T-helper 1 cell treated with Interleukin-12 subunit alpha and Interleukin-12 subunit beta and Interleukin-4 antibody, amounts not matched to agents 30 μg/mL and 1 μg/mL, for 36 hours (primary cell): ENCODE measurements around the gene CEACAM6.
"Not testable (repeated sequence)": the region's sequence is repeated elsewhere in the genome, so short reads cannot be mapped to it uniquely, and the experiment has no call there.

Source experiments
- H3K27ac Mint-ChIP-seq: one replicate; pipeline ENCODE4 v1.8.0; 2021; ENCODE audit warnings: mild to moderate bottlenecking, mixed read lengths
- H3K27me3 Mint-ChIP-seq: one replicate; pipeline ENCODE4 v1.8.0; 2021; ENCODE audit warnings: low read depth, mixed read lengths
- H3K36me3 Mint-ChIP-seq: one replicate; pipeline ENCODE4 v1.8.0; 2021; ENCODE audit warnings: low read depth, mixed read lengths
- H3K4me1 Mint-ChIP-seq: one replicate; pipeline ENCODE4 v1.8.0; 2021; ENCODE audit warnings: low read depth, mixed read lengths
- H3K4me3 Mint-ChIP-seq: one replicate; pipeline ENCODE4 v1.8.0; 2021; ENCODE audit warnings: mild to moderate bottlenecking, moderate library complexity, mixed read lengths
- H3K9me3 Mint-ChIP-seq: one replicate; pipeline ENCODE4 v1.8.0; 2021; ENCODE audit warnings: mixed read lengths

The CEACAM6 gene

GRCh38 chr19:41735071-41735600 lies 20.2 kb upstream of the CEACAM6 start:
- H3K36me3 Mint-ChIP-seq, result no peaks in the 10 kb centered on the region
- H3K27ac Mint-ChIP-seq, result no peak overlapping the region
- H3K4me3 Mint-ChIP-seq, result no peak overlapping the region
- no peaks in the 10 kb centered on the region for H3K9me3 Mint-ChIP-seq
- H3K27me3 Mint-ChIP-seq, result peaks cover 57% of the 10 kb centered on the region
- peaks cover under 1% of the 10 kb centered on the region for H3K4me1 Mint-ChIP-seq

GRCh38 chr19:41739361-41739760 lies 16.0 kb upstream of the CEACAM6 start:
- Mint-ChIP-seq H3K9me3 (no peaks in the 10 kb centered on the region), H3K36me3 (no peaks in the 10 kb centered on the region), H3K4me1 (peaks cover 8% of the 10 kb centered on the region), H3K27ac (no peak overlapping the region), H3K4me3 (no peak overlapping the region), H3K27me3 (peaks cover 54% of the 10 kb centered on the region)

DNA sequence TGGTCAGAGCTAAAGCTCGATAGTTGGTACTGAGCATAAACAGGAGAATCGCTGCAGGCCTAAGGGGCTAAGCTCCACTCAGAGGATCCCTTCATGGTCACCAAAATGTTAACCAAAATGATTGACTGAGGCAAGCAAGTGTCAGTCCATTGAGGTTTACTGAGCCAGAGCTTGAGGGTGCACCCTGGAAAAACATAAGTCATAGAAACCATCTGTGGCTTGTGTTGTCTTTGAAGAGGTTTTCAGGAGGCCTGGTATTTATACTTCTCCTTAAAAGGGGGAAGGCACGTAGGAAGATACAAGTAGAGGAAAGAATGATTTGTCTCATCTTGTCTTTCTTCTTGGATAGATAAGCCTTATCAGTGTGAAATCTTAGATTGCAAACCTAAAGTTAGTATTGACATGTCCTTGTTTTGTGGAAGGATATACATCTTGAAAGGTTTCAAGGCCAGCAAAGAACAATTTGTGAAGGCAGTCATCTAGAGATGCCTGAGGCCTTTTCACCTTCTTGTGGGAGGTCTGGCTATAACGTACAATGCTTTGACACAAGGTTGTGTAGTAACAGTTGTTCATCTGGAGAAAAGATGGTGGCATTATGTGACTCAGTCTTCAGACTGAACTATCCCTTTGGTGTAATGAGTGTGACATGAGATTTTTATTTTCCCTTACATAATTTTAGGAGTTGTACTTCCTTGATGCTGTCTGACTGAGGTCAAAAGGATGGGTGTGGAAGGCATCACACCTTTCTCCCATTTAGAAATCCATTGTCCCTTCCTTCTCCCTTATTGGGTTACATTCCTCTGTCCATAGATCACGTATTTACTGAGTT lies 14.7 kb upstream of the CEACAM6 start:
- H3K4me1 Mint-ChIP-seq, result peaks cover 8% of the 10 kb centered on the region
- H3K9me3 Mint-ChIP-seq, result no peaks in the 10 kb centered on the region
- no peak overlapping the region for H3K4me3 Mint-ChIP-seq
- no peak overlapping the region for H3K27ac Mint-ChIP-seq
- H3K27me3 Mint-ChIP-seq, result peaks cover 57% of the 10 kb centered on the region
- H3K36me3 Mint-ChIP-seq, result no peaks in the 10 kb centered on the region

DNA sequence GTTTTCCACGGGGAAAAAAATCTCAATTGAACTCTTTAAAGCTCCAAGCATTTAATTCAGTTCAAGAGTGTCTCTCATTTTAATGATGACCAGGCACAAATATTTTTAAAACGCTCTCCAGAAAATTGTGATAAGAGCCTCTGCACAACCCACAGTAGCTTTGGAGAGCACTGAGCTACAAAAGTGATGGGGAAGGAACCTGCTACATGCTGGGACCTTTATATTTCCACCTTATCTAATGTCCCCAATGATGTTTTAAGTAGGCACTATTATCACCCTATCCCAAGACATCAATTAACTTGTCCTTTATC lies 14.1 kb upstream of the CEACAM6 start:
- no peaks in the 10 kb centered on the region for H3K36me3 Mint-ChIP-seq
- no peaks in the 10 kb centered on the region for H3K9me3 Mint-ChIP-seq
- H3K27me3 Mint-ChIP-seq, result peaks cover 59% of the 10 kb centered on the region
- no peak overlapping the region for H3K4me3 Mint-ChIP-seq
- no peak overlapping the region for H3K27ac Mint-ChIP-seq
- peaks cover 8% of the 10 kb centered on the region for H3K4me1 Mint-ChIP-seq

- no peak overlapping the region for H3K4me3 Mint-ChIP-seq
- peaks cover 8% of the 10 kb centered on the region for H3K4me1 Mint-ChIP-seq
- no peaks in the 10 kb centered on the region for H3K9me3 Mint-ChIP-seq
- no peaks in the 10 kb centered on the region for H3K36me3 Mint-ChIP-seq
- H3K27me3 Mint-ChIP-seq, result peaks cover 65% of the 10 kb centered on the region
- no peak overlapping the region for H3K27ac Mint-ChIP-seq
Observed at GRCh38 chr19:41744850-41745249, 10.5 kb upstream of the CEACAM6 start.

DNA sequence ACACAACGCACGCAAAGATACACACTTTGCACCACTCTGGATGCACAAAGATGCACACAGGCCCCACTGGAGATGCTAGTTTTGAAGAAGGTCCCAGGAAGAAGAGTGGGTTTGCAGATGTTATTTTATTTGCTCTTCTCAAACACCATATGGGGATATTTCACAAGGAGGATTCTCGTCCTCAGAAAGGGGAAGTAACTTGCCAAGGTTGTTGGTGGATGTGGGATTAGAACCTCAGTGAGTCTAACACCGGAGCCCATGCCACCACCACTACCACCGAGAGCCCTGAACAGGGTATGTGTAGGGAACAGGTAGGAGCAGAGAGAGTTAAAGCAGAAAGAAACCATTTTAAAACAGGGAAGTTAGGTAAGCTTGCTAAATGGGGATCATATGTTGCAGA lies 9.6 kb upstream of the CEACAM6 start:
- Mint-ChIP-seq H3K36me3 (no peaks in the 10 kb centered on the region), H3K27ac (no peak overlapping the region), H3K27me3 (peaks cover 61% of the 10 kb centered on the region), H3K4me1 (peaks cover 3% of the 10 kb centered on the region), H3K9me3 (no peaks in the 10 kb centered on the region), H3K4me3 (no peak overlapping the region)

DNA sequence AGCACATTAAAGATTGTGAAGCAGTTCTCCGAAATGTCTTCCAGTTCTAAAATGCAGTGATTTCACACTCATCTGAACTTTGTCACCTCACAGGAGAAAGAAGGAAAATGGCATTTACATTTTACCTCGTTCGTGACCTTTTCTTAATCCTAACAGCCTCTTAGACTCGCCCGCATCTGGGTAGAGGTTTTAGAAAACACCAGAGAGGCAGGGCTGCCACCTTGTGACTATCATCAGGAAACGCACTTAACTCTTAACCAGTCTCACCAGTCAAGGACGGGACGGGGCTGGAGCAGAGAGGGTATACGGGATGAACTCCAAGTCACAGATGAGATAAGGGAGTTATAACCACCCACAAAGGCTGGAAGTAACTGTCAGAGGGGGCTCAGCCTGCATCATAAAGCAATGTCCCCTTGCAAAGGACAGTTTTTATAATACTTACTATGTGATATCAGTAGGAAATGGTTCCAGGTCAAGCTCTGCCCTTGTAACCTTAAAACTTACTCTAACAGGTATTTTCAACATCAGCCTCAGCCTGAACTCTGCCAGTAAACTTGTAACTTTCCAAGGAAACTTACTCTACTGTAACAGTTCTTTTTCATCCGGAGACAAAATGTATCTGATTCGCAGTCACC lies 8.6 kb upstream of the CEACAM6 start:
- no peak overlapping the region for H3K27ac Mint-ChIP-seq
- H3K27me3 Mint-ChIP-seq, result peaks cover 65% of the 10 kb centered on the region
- H3K4me1 Mint-ChIP-seq, result no peaks in the 10 kb centered on the region
- H3K4me3 Mint-ChIP-seq, result no peak overlapping the region
- H3K36me3 Mint-ChIP-seq, result no peaks in the 10 kb centered on the region
- no peaks in the 10 kb centered on the region for H3K9me3 Mint-ChIP-seq

DNA sequence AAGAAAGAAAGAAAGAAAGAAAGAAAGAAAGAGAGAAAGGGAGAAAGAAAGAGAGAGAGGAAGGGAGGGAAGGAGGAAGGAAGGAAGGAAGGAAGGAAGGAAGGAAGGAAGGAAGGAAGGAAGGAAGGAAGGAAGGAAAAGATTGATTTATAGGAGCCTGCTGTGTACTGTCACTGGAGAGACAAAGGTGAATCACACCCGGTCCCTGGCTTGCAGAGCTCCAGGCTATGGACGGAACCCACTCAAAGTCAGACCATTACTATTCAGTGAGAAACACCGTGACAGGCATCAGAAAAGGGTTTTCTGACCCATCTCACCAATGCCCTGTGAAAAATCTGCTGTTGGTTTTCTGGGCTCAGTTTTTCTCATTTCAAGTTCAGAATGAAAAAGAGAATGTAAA lies 7.3 kb upstream of the CEACAM6 start:
- Mint-ChIP-seq H3K4me3 (no peak overlapping the region), H3K9me3 (no peaks in the 10 kb centered on the region), H3K4me1 (no peaks in the 10 kb centered on the region), H3K36me3 (no peaks in the 10 kb centered on the region), H3K27ac (no peak overlapping the region), H3K27me3 (peaks cover 69% of the 10 kb centered on the region)

- H3K27ac Mint-ChIP-seq, H3K36me3 Mint-ChIP-seq: not testable (repeated sequence)
- peaks cover 60% of the 10 kb centered on the region for H3K27me3 Mint-ChIP-seq
Observed at GRCh38 chr19:41750248-41751134, 4.8 kb upstream of the CEACAM6 start.

DNA sequence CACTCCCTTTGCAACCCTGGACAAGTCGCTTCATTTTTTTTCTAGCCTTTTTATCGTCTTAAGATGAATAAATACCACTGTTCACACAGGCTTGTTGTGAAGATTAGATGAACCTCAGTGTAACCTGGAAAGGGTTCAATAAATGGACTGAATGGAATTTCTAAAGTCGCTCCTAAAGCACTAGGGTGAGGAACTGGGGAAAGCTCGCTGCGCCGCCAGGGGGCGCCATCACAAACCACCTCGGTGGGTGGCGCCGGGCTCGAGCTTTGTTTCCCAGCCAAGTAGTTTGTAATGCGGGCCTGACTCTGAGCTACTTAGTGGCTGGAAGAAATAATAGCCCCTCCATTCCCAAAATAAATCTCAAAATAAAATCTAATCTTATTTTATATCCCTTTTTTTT lies 2.2 kb upstream of the CEACAM6 start:
- Mint-ChIP-seq H3K4me3 (no peak overlapping the region), H3K27ac (no peak overlapping the region), H3K36me3 (no peaks in the 10 kb centered on the region), H3K4me1 (peaks cover 3% of the 10 kb centered on the region), H3K9me3 (no peaks in the 10 kb centered on the region), H3K27me3 (peaks cover 40% of the 10 kb centered on the region)

More at GRCh38 chr19:41750248-41751134, 4.8 kb upstream of the CEACAM6 start:
- H3K4me3 Mint-ChIP-seq, H3K4me1 Mint-ChIP-seq, H3K9me3 Mint-ChIP-seq: not testable (repeated sequence)

DNA sequence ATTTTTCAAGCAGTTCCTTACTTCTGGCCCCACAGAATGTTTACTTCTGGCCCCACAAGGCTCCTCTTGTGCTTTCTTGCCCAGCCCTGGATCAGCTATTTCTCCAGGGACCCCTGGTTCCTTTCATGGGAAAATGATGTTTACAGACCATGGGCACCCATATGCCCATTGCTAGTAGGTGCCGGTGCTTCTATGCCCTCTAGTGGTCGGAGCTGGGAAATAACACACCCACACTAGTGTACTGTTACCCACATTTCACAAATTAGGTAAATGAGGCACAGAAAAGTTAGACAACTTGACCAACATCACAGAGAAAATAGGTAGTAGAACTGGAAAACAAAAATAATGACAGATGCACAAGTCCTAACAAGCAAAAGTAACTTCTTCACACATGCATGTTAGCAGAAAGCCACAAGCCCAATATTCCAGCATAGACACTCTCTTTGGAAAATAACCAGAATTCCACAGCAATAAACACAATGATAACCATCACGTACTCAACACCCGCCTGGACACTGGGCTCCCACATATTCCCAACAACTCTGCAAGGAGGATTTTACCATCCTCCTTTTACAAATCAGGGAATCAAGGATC lies 1.3 kb upstream of the CEACAM6 start:
- peaks cover 3% of the 10 kb centered on the region for H3K4me1 Mint-ChIP-seq
- no peak overlapping the region for H3K4me3 Mint-ChIP-seq
- H3K27ac Mint-ChIP-seq, result no peak overlapping the region
- H3K27me3 Mint-ChIP-seq, result peaks cover 38% of the 10 kb centered on the region
- no peaks in the 10 kb centered on the region for H3K36me3 Mint-ChIP-seq
- H3K9me3 Mint-ChIP-seq, result no peaks in the 10 kb centered on the region

DNA sequence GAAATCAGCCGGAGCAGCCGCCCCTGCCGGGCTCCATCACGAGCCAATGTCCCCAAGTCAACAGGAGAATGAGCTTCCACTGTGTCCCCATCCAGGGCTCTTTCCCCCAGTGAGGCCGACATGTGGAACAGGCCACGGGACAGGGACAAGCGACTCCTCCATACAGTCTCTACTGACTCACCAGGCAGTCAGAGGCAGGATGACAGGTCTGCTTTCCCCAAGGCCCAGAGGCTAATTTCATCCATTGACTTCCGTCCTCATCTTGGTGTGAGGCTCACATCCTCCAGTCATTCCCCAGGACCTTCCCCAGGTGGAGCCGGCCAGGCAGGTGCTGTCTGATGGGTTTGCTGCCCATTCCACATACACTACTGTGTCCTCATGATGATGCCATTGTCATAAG lies 3.5 kb downstream of the CEACAM6 start:
- Mint-ChIP-seq H3K27me3 (peaks cover 62% of the 10 kb centered on the region), H3K9me3 (no peaks in the 10 kb centered on the region), H3K36me3 (no peaks in the 10 kb centered on the region), H3K27ac (no peak overlapping the region), H3K4me1 (peaks cover under 1% of the 10 kb centered on the region), H3K4me3 (no peak overlapping the region)

DNA sequence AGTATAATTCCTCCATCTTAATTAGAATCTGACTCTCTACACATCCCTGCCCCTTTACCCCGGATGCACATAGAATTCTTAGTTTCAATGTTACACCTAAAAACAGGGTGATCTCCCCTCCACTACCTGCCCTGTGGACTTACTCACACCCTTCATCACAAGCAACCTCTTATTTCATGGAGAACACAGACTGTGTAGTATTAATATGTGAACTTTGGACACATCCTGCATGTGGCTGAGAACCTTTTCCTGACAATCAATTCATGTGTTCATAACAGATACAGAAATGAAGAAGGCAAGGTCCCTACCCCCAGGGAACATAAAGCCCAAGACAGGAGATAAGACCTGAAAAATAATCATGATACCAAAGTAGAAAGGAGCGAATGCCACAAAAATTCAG lies 11.8 kb downstream of the CEACAM6 start:
- H3K4me3 Mint-ChIP-seq, result no peak overlapping the region
- no peaks in the 10 kb centered on the region for H3K9me3 Mint-ChIP-seq
- no peak overlapping the region for H3K27ac Mint-ChIP-seq
- no peaks in the 10 kb centered on the region for H3K36me3 Mint-ChIP-seq
- peaks cover 61% of the 10 kb centered on the region for H3K27me3 Mint-ChIP-seq
- H3K4me1 Mint-ChIP-seq, result no peaks in the 10 kb centered on the region

GRCh38 chr19:41768105-41768504 lies 12.8 kb downstream of the CEACAM6 start:
- peaks cover 61% of the 10 kb centered on the region for H3K27me3 Mint-ChIP-seq
- H3K9me3 Mint-ChIP-seq, result not testable (repeated sequence)

More at GRCh38 chr19:41768105-41768504, 12.8 kb downstream of the CEACAM6 start:
- not testable (repeated sequence) for H3K4me3 Mint-ChIP-seq, H3K27ac Mint-ChIP-seq, H3K36me3 Mint-ChIP-seq, H3K4me1 Mint-ChIP-seq
